Fibroblast of villous mesenchyme (primary cell): ENCODE measurements around the gene TM9SF3. TPM values are rescaled to one million over a fixed set of nuclear protein-coding genes. Genes with fewer than 3 reads are reported as not detected.

Experiments used
- DNase-seq: peaks from one replicate; pipeline ENCODE4 v3.0.0-alpha.2; 2010; ENCODE audit warnings: low read depth
- H3K4me3 ChIP-seq: 2 replicates; pipeline ENCODE4 v1.5.1; 2011; ENCODE audit warnings: low read depth, mild to moderate bottlenecking, low read length
- total RNA-seq: library from RNA; depleted of rRNA; stranded (reverse); fragments of >200 nt; gene quantifications from 2 replicates; pipeline ENCODE4 v1.2.3, GENCODE V29; 2012
- TF ChIP-seq, protein P1 (sequence below): IDR thresholded peaks from 2 replicates; pipeline ENCODE4 v1.5.1; 2012; ENCODE audit warnings: low read depth, mild to moderate bottlenecking, low read length; ENCODE audit not compliant: insufficient read depth

TM9SF3 gene
- total RNA-seq, 1 donor: 147 TPM

GRCh38 chr10:96496281-96496925 is 90.4 kb downstream of the TM9SF3 start:
- DNase-seq: peak; percentile 39
- no peak overlapping the region for H3K4me3 ChIP-seq
- TF ChIP-seq, protein P1, sequence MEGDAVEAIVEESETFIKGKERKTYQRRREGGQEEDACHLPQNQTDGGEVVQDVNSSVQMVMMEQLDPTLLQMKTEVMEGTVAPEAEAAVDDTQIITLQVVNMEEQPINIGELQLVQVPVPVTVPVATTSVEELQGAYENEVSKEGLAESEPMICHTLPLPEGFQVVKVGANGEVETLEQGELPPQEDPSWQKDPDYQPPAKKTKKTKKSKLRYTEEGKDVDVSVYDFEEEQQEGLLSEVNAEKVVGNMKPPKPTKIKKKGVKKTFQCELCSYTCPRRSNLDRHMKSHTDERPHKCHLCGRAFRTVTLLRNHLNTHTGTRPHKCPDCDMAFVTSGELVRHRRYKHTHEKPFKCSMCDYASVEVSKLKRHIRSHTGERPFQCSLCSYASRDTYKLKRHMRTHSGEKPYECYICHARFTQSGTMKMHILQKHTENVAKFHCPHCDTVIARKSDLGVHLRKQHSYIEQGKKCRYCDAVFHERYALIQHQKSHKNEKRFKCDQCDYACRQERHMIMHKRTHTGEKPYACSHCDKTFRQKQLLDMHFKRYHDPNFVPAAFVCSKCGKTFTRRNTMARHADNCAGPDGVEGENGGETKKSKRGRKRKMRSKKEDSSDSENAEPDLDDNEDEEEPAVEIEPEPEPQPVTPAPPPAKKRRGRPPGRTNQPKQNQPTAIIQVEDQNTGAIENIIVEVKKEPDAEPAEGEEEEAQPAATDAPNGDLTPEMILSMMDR: no peak

DNA sequence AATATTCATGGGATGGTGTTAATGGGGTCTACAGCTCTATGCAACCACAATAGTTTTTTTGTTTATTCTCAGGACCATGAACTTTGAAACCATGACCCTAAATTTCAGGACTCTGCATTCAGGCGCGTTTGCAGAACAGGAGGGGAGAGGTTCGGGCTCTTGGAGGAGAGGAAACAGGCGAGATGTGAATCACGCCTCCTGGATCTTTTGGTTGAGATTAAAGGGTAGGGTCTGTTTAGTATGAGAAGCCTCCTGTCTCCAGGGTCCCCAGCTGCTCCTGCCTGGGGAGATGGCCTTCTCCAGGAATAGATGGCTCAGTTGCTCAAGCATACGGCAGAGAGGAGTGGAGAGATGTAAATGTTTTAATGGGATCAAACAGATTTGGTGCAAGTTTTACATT is 91.3 kb downstream of the TM9SF3 start:
- no peak overlapping the region for H3K4me3 ChIP-seq
- DNase-seq: no peak
- TF ChIP-seq, protein P1: no peak

- no peak overlapping the region for H3K4me3 ChIP-seq
- TF ChIP-seq, protein P1: no peak
These were observed 92.1 kb downstream of the TM9SF3 start for GRCh38 chr10:96494694-96495093.

GRCh38 chr10:96493871-96494525 is 92.8 kb downstream of the TM9SF3 start:
- TF ChIP-seq, protein P1: no peak
- H3K4me3 ChIP-seq: no peak overlapping the region

More at GRCh38 chr10:96494694-96495093, 92.1 kb downstream of the TM9SF3 start:
- DNase-seq: no peak

GRCh38 chr10:96493254-96493653 is 93.6 kb downstream of the TM9SF3 start:
- TF ChIP-seq, protein P1: no peak
- no peak for DNase-seq
- H3K4me3 ChIP-seq: no peak overlapping the region

More at GRCh38 chr10:96493871-96494525, 92.8 kb downstream of the TM9SF3 start:
- DNase-seq: no peak

- TF ChIP-seq, protein P1: peak; percentile 24
- H3K4me3 ChIP-seq: no peak overlapping the region
- DNase-seq: no peak
These were observed 95.5 kb downstream of the TM9SF3 start for GRCh38 chr10:96491303-96491702.
